Lower lobe of right lung (tissue), 2 donors: Measurements from ENCODE around the gene ID3. TPM values are rescaled to one million over a fixed set of nuclear protein-coding genes. Genes with fewer than 3 reads are reported as not detected.

Experiments used
- ATAC-seq, 2 donors: fragments of 200-7000 bp; cut with Tn5 transposase; one replicate each; pipeline ENCODE4 v1.9.1; 2020 to 2022; ENCODE audit warnings: mild to moderate bottlenecking in 2 of 2, moderate library complexity in 2 of 2
- DNase-seq: peaks from one replicate; pipeline ENCODE4 v3.0.0-alpha.2; 2020
- H3K27ac ChIP-seq: fragments of 200-600 bp; one replicate; pipeline ENCODE4 v1.8.0; 2022
- H3K27me3 ChIP-seq: fragments of 200-600 bp; one replicate; pipeline ENCODE4 v1.8.0; 2022; ENCODE audit warnings: low read depth
- H3K36me3 ChIP-seq: fragments of 200-600 bp; one replicate; pipeline ENCODE4 v1.8.0; 2022; ENCODE audit warnings: mild to moderate bottlenecking
- H3K4me1 ChIP-seq: fragments of 200-600 bp; one replicate; pipeline ENCODE4 v1.8.0; 2022
- H3K4me3 ChIP-seq: fragments of 200-600 bp; one replicate; pipeline ENCODE4 v1.8.0; 2022; ENCODE audit warnings: mild to moderate bottlenecking
- H3K9me3 ChIP-seq: fragments of 200-600 bp; one replicate; pipeline ENCODE4 v1.8.0; 2022
- CTCF ChIP-seq: fragments of 200-600 bp; IDR thresholded peaks from one replicate; pipeline ENCODE4 v1.8.0; 2022; ENCODE audit warnings: antibody characterized with exemption, mild to moderate bottlenecking
- intact Hi-C: fragments of 100-400 bp; cut with DNase I; formaldehyde crosslinking; loops from one replicate; pipeline ENCODE4 v1.11.0; 2022
- total RNA-seq: library from RNA; stranded (reverse); fragmentation: NEBNext Ultra II Directional; extraction: Animal tissue kit (Norgen Biotek cat#: 25700); gene quantifications from one replicate; pipeline ENCODE4 v1.2.1, GENCODE V29; 2021
- donor health status: DM: no; HTN: yes; CAD: no; lungs with severe emphysema.

The ID3 gene
- total RNA-seq, 1 donor from 2014 or later: 137 TPM

GRCh38 chr1:23526329-23527041 lies 32.8 kb downstream of the ID3 start:
- intact Hi-C loops: no loop called here
- no peak for ATAC-seq
- DNase-seq: no peak
- no peak for TF ChIP-seq CTCF
- H3K36me3 ChIP-seq: no peaks in the 10 kb centered on the region
- no peaks in the 10 kb centered on the region for H3K27me3 ChIP-seq
- no peak overlapping the region for H3K4me3 ChIP-seq
- H3K27ac ChIP-seq: peak overlapping the region; percentile 60
- no peaks in the 10 kb centered on the region for H3K9me3 ChIP-seq
- H3K4me1 ChIP-seq: peaks cover 60% of the 10 kb centered on the region

GRCh38 chr1:23525558-23526250 lies 33.6 kb downstream of the ID3 start:
- TF ChIP-seq CTCF: no peak
- no peaks in the 10 kb centered on the region for H3K27me3 ChIP-seq
- intact Hi-C loops: no loop called here
- no peaks in the 10 kb centered on the region for H3K36me3 ChIP-seq
- H3K4me1 ChIP-seq: peaks cover 53% of the 10 kb centered on the region
- DNase-seq: no peak
- peak overlapping the region; percentile 36 for H3K27ac ChIP-seq
- no peak overlapping the region for H3K4me3 ChIP-seq
- H3K9me3 ChIP-seq: no peaks in the 10 kb centered on the region
- ATAC-seq: no peak

GRCh38 chr1:23524716-23525401 lies 34.4 kb downstream of the ID3 start:
- intact Hi-C loops: no loop called here
- Histone ChIP-seq H3K9me3 (no peaks in the 10 kb centered on the region), H3K36me3 (no peaks in the 10 kb centered on the region), H3K27ac (no peak overlapping the region), H3K27me3 (no peaks in the 10 kb centered on the region), H3K4me3 (no peak overlapping the region), H3K4me1 (peaks cover 45% of the 10 kb centered on the region)
- ATAC-seq: peak; percentile 5 to 6
- no peak for DNase-seq
- TF ChIP-seq CTCF: no peak

GRCh38 chr1:23524163-23524562 lies 35.1 kb downstream of the ID3 start:
- no peak for ATAC-seq
- TF ChIP-seq CTCF: no peak
- no peaks in the 10 kb centered on the region for H3K27me3 ChIP-seq

GRCh38 chr1:23522244-23522982 lies 36.9 kb downstream of the ID3 start:
- intact Hi-C loops: no loop called here

More at GRCh38 chr1:23524163-23524562, 35.1 kb downstream of the ID3 start:
- Histone ChIP-seq H3K9me3 (no peaks in the 10 kb centered on the region), H3K4me1 (peaks cover 43% of the 10 kb centered on the region), H3K36me3 (no peaks in the 10 kb centered on the region), H3K27ac (no peak overlapping the region), H3K4me3 (no peak overlapping the region)
- intact Hi-C loops: no loop called here
- no peak for DNase-seq

More at GRCh38 chr1:23522244-23522982, 36.9 kb downstream of the ID3 start:
- no peak for ATAC-seq
- DNase-seq: no peak
- Histone ChIP-seq H3K27me3 (no peaks in the 10 kb centered on the region), H3K9me3 (no peaks in the 10 kb centered on the region), H3K36me3 (no peaks in the 10 kb centered on the region), H3K27ac (no peak overlapping the region), H3K4me3 (no peak overlapping the region), H3K4me1 (peaks cover 26% of the 10 kb centered on the region)
- TF ChIP-seq CTCF: no peak
